Stimulated activated CD8-positive, alpha-beta memory T cell treated with anti-CD3 and anti-CD28 coated beads, Interleukin-12 subunit alpha, Interleukin-12 subunit beta, amount 100 ng/mL, for 1 hour (primary cell): Measurements from ENCODE around the gene SHB.

ENCODE experiments used
- DNase-seq: peaks from one replicate; pipeline ENCODE4 v3.0.0-alpha.2; 2020; ENCODE audit warnings: low read depth

Gene SHB

DNA sequence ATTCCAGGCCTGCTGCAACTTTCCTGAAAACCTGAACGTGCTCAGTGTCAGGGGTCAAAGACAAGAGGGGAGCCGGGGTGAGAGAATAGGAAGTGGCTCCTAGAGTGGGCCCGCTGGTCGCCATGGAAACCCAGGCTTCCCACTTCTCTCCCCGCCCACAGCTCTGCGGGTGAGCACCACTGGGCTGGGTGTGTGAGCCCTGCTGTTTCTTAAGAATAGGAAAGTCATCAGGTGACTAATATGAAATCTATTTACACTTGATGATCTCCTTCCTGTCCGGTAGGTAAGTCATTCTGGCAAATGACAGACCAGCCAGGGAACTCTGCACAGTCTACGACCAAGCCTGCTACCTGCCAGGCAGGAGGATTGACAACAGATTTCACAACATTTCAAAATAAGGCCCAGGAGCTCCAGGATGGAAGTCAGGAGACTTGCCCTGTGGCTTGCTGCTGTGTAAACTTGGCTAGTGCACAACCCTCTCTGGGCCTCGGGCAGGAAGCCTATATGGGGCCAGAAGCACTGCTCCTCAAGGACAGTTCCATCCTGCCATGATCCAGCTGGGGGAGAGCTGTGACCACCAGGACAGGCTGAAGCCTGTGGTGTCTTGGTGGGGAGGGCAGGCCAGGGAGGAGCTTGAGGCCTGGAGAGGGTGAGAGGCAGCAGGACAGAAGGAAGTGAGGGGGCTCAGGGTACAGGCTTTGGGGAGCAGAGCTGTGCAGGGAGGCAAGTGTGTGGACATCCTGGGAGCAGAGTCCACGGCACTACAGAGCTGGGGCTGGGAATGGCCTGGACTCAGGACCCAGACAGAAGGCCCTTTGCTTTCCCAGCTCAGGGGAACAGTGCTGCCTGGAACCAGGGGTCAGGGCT lies 60.6 kb downstream of the SHB start:
- no peak for DNase-seq

DNA sequence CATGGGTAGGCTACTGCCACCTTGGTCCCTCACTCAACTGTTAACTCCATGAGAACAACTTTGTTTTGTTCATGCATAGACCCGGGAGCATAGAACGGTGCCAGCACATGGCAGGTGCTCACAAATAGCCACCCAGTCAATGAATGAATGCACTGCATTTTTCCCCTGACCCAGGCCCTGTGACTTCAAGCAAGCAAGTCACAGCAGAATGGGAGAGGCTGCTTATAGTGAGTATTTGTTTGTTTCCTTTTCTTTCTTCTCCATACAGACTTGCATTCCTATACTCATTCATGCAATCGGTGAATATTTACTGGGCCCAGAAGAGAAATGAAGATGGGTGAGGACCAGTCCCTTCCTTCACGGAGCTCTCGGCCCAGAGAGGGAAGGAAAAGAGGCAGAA lies 62.0 kb downstream of the SHB start:
- DNase-seq: no peak

DNA sequence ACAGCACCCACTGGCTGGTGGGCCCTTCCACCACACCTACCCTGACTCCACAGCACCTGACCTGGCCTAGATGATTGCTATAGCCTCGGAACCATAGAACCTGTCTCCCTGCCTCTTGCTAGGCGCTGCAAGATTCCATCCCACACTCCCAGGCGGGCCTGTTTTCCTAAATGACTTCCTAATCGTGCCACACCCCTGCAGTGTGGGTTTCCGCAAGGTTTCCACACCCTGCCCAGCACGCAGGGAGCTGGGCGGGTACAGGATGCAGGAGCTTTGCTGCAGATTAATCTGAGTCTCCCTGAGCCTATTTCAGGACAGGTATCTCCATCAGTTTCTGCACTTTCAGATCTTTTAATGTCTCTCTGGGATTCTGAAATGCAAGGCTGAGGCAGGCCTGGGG lies 62.9 kb downstream of the SHB start:
- DNase-seq: no peak

DNA sequence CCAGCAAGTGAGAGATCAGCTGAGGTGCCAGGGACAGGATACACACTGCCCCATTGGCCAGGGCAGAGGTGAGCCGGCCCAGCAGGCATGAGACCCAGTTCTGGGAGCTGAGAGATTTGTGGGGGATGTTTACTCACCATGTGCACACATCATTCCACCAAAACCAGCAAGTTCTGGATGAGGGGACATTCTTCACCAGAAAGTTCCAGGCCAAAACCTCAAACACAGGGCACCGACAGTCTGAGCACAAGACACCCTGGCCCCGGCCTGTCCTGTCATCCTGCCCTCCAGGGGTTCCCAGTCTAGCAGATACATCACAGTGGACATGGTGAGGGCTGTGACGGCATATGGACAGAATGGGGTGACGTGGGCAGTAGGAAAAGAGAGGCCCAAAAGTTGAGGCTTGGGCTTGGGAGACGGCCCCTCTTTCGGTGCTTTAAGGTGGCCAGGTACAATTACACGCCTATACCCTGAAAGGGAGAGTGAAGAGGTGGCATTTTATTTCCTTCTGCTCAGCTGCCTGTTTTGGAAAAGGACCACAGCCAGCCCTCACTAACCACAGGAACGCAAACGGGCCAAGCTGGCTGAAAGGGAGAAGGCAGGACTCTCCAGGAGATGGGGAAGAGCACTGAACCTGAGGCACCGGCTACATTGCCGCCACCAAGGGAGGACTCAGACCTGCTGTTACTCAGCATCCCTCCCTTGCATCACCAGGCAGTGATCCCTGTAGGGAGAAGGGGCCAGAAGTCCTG lies 64.0 kb downstream of the SHB start:
- no peak for DNase-seq

DNA sequence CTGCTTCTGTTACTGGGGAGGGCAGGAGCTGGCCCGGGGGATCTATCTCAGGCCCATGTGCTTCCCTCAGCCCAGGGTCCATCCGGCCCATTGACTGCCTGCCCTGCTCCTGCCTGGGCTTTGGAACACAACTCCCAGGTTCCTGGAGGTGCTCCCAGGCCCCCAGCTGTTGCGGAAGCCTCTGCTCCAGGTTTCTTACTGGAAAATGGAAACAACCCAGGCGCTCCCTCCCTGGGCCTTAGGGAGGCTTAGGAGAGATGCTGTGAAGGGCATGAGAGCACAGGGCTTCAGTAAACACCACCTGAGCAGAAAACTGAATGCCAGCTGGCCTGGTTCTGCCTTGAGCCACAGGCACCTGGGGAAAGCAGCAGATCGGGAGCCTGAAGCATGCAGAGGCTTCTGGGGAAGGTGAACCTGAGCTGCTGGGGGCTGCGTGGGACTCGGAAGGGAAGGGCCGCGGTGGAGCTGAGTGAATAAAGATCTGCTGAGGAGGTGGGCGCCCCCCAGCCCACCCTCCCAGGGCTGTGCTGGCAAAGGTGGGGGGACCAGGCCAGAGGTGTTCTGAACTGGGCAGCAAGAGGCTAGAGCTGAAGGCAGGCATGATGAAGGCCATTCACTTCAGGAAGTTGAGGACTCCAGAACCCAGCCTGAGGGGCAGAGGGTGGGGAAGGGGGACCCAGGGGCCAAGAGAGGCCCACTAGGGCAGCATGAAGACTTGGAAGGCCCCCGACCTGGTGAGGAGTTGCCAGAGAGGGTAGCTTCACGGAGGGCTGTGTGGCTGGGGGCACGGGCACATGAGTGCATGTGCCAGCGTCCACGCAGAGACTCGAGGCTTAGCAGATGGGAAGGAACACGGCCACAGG lies 64.8 kb downstream of the SHB start:
- DNase-seq: no peak

DNA sequence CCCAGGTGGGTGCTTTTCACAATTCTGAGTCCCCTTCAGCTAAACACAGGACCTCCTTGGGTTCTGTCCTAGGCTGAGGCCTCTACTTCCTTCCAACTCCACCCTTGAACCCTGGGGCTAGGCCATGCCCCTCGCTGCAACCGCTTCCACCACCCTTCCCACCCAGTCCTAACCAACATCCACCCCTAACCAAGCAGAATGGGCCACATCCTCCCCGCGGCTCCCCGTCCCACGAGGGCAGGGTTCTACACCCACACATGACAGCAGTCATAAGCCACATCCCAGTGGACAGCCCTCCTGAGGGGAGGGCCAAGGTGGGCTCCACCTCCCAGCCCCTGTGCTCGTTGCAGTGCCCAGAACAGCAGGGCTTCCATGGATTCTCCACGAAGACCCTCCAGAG lies 65.8 kb downstream of the SHB start:
- no peak for DNase-seq

DNA sequence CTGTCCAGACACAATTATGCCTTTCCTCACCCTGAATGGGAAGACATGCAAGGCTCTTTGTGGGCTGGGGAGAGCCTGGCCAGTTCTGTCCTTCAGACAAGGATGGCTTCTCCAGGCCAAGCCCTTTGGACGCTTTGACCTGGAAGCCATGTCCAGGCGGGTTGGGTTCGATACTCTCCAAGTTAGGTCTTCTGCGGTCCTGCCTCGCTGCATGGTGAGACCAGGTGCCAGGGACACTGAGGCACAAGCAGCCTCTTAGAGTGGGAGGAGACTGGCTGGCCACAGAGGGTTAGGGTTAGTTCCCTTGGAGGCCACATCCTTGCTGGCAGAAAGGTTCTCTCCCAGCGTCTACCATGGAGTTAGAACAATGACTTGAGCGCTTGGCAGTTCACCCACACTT lies 67.6 kb downstream of the SHB start:
- DNase-seq: no peak

DNA sequence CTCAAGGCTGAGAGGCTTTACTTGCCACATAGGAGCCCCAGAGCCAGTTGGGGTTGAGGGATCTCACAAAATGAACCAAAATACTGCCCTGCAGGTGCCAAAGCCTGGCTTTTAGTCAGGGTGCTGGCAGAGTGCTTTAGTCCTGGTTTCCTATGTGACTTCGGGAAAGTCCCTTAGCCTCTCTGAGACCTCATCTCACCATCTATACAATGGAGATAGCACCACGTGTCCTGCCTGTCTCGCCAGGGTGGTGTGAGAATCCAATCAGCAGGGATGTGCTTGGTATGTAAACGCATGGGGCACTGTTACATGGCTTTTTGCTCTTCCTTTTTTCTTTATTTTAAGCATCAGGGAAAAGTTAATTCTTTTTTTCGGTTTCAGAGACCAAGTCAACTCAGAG lies 68.3 kb downstream of the SHB start:
- no peak for DNase-seq

DNA sequence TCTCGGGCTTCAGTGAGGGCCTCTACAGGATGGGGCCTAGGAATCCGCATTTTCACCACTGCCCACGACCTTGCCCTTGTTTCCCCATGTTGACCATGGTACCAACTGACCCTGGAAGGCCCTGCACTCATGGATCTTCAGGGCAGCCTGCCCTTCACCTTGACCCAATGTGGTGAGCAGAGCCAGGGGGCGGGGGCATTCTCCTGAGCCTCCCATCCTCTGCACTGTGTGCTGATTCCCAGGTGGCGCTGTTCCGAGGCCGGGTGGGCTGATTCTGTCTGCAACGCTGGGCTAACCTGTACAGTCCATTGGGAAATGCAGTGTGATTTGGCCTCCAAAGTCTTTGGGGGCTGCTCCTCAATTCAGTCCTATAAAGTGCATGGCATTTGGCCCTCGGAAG lies 68.7 kb downstream of the SHB start:
- DNase-seq: no peak

DNA sequence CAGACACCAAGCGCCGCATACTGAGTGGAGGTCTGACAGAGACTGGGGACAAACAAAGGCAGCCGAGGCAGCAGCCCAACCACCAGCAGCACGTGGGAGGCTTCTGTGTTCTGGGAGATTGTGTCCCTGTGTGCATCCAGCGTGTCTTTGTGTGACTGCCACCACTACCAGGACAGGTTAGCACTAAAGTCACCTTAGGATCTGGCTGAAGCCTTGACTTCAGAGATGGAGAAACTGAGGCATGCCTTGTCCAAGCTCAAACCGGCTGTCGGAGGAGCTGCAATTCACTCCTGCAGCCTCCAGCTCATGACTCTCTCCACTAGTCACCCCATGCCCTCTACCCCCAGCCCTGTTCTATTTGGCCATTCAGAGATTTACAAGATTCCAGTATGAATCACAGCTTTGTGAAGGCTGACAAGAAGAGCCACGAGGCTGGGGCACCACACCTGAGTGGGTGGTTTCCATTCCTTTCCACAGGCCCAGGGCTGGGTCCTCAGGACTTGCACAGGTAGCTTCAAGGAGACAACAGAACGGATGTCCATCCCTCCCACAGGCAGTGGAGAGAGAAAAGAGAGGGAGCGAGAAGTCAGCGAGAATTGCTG lies 69.3 kb downstream of the SHB start:
- no peak for DNase-seq

DNA sequence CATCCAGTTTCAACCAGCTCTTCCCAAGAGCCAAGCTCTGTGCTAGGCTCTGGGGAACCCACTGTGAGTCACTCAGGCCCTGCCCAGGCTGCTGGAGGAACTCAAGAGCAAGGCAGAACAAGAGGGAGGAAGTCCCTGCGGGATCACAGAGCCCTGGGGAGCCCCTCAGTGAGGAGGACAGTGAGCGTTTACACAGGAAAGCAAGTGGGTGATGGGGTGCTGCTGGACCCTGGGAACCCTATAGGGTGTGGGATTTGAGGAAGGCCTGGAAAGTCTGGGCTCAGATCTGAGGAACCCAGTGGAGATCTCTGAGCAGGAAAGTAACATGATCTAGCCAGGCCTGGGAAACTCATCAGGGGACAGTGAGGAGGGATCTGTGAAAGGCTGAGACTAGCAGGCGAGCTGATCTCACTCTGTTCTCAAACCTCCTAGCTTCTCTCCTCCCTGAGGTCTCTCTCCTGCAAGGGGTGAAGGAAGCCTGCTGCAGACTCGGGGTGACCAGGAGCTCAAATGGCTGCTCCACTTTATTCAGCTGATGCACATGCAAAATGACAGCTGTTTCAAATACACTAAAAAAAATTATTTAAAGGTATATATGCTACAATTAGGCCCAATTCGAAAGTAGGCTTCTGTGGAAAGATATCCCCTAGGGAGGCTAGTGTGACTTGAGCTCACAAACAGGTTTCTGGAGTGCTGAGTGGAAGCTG lies 70.0 kb downstream of the SHB start:
- no peak for DNase-seq

DNA sequence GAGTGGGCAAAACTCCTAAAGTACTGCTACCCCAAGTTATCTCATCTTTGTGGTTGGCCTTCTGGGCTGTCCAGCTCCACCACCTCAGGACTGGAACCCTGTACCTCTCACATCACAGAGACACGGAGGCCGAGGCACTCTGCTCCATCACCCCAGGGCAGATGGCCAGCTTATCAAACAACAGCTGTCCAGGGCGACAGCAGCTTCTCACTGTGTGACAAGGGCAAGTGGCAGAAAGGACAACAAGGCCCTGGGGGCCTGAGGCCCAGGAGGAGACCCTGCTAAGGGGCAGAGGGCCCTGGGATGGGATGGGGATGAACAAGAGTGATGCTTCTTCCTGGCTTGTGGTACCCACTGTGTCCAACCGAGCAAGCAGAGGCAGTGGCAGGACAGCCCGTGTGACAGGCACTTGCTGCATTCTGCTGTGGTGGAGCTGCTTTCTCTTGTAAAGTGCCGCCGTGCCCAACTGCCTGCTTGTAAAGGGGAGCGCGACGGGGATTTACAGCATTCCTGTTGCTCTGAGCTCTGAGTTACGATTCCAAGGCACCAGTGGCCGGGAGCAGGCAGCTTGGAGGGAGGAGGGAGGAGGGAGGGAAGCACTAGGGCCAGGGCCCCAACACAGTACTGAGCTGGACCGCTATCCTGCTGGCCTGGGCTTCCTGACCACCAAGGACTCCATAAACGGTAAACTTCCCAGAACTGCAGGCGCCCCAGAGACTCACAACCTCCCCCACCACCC lies 71.2 kb downstream of the SHB start:
- DNase-seq: no peak

DNA sequence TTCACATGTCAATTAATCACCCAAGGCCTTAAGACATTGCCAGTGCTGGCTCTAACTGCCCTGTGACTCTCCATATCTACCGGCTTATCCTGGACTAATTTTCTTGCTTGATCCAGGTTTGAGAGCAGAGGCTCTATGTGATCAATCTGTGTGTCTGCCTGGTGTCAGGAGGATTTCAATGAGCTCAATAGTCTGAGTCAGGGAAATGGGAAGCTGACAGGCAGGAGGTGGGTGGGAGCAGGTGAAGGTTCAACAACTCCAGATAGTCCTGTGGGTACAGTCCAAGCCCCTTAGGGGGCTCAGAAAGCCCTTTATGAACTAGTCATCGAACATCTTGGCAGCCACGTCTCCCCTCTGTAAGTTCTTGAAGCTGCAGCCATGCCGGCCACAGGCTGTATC lies 72.2 kb downstream of the SHB start:
- no peak for DNase-seq

DNA sequence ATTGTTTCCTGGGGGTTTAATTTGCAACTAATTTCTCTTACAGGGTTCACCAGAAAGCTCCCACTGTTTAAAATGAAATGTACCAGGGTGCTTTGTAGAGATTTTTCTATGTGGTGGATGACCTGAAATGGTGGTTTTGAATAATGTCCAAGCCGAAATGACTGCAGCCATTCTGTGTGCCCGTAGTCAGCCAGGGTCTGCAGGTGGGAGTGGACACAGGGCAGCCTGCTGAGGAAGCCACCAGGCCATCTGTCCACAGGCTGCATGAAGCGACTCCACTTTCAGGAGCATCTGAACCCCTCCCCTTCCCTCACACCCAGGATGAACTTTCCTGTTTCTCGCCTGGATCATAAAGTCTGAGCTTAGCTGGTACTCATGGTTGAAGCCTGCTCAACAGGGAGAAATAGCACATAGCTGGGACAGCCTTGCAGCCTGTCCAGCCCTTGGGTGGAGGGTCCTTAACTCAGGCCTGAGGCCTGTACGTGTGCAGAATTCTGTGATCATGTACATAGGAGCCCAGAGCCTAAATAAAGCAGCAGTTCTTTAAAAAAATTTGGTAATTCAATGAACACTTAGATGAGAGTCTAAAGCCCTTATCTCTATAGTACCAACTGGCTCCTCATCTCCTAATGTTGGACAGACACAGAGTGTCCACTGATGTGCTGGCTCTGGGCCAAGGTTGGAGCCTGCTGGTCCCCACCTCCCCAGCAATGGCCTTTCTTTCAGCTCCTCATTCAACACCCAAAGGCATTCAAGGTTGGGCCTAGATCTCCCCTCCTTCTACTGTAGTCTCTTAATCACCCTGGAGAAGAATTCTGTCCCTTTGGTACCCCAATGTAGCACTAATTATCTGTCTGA lies 72.8 kb downstream of the SHB start:
- DNase-seq: no peak

DNA sequence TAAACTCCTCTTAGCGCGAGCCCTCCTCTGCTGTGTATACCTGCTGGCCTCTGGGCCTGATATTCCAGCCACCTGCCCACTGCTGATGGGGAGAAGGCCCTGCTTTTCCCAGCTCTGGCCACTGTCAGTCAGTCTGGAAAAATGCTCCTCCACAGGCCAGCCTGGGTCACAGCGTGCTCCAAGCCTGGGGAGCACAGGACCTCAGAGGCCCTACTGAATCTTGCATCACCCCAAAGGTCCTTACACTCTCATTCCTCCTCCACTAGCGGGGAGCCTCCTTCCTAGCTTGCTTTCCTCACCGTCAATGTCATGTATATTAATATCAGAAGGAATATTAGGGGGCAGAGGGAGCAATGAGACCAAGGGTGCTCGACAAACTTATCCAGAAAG lies 73.7 kb downstream of the SHB start:
- no peak for DNase-seq

DNA sequence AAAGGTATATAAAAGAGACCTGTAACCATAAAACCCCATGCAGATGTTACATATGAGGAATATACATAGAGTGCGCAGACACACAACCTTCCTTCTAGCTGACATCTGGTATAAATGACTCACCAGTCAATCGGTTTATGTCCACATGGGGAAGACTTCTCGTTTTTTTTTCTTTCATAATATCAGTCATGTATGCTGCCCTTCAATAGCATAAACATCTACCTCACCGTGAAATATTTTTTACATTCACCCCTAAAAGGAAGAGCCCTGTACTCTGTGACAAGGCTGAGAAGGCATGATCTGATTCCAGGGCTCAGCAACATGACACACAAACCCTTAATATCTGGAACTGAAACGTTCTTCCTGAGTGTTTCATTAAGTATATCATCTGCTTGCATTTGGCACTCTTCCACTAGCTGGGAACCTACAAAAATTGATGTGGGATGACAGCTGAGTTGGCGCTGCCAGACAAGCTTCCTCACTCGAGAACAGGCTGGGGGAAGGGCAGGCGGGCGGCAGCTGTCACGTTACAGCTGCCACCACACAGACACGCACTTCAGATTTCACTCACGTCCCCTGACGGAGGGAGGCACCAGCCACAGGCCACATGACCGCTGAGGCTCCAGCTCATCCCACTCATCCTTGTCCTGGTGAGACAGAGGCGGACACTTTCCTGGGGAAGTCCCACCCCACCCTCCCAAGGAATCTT lies 74.2 kb downstream of the SHB start:
- no peak for DNase-seq

DNA sequence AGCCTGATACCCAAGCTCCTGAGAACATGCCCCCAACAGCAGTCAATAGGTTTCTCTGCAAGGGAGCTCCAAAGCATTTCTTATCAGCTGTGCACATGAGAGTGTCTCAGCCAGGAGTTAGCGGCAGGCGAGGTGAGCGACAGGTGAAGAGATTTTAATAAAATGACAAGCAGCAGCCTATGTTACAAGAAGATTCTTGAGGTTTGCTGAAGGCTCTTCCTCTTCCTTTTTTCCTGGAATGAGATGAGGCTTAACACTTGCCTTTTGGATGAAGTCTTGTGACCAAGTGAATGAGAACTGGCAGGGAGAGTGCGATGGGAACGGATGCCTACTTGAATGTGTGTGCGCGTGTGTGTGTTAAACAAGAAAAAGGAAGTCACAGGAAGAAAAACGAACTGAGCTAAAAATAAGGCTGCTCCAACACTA lies 76.1 kb downstream of the SHB start:
- no peak for DNase-seq

DNA sequence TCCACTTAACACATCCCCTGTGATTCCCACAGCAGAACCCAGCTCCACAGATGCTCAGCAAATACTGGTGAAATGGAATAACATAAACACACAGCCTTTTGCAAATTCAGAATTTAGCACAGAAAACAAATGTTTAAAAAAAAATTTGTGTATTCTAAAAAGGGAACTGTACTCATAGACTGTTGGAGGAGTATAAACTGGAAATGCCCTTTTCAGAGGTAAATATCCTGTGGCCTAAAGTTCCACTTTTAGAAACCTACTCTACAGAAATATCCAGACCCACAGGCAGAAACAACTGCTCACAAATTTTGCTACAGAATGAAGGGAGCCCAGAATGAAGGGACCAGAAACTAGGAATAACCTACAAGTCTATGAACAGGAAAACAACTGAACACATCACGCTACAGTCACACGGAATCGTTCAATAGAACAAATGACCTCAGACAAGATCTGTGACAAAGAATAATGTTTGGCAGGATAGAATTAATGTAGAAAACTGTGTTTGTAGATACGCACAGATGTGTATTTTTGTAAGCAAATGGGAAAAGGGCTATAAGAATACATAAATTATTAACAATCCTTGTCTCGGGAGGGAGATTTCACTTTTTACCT lies 78.5 kb downstream of the SHB start:
- no peak for DNase-seq

DNA sequence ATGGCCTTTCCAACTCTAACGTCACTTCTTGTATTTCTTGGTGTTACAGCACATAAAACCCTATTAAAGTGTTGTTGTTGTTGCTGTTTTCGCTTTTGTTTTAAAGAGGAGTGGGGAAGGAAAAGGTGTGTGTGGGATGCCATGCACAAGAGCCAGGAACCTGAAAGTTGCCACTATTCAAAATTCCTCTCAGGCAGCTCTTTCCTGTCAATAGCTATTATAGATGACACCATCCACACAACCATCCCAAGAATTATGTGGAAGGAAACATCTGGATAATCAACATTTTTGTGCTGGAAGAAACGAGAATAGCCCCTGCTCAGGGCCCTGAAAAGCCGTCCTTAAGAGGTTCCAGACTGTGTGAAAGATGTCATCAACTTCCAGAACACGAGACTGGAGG lies 79.3 kb downstream of the SHB start:
- DNase-seq: no peak
